H9 (cell line): ENCODE data around the gene ZDHHC1. TPM values are rescaled to one million over a fixed set of nuclear protein-coding genes. Genes with fewer than 3 reads are reported as not detected.

ENCODE experiments used
- DNase-seq: peaks from one replicate; pipeline ENCODE4 v3.0.0-alpha.2; 2017
- H2AFZ ChIP-seq: one replicate; pipeline ENCODE4 v1.6.1; 2013; ENCODE audit warnings: mild to moderate bottlenecking, low read length, control low read depth, moderate library complexity
- H2AK5ac ChIP-seq: 2 replicates; pipeline ENCODE4 v1.6.1; 2013; ENCODE audit warnings: low read length, control low read depth, mixed read lengths; ENCODE audit not compliant: insufficient read length
- H2BK120ac ChIP-seq: one replicate; pipeline ENCODE4 v1.6.1; 2013; ENCODE audit warnings: low read depth, mild to moderate bottlenecking, low read length, control low read depth, inconsistent platforms; ENCODE audit not compliant: poor library complexity, severe bottlenecking
- H2BK12ac ChIP-seq: 2 replicates; pipeline ENCODE4 v1.6.1; 2013; ENCODE audit warnings: low read length, control low read depth, mixed read lengths, low read depth; ENCODE audit not compliant: insufficient read length
- H2BK15ac ChIP-seq: 2 replicates; pipeline ENCODE4 v1.6.1; 2013; ENCODE audit warnings: low read depth, low read length, control low read depth
- H2BK20ac ChIP-seq: one replicate; pipeline ENCODE4 v1.6.1; 2013; ENCODE audit warnings: low read depth, mild to moderate bottlenecking, low read length, control low read depth, inconsistent platforms; ENCODE audit not compliant: poor library complexity, severe bottlenecking
- H2BK5ac ChIP-seq: 2 replicates; pipeline ENCODE4 v1.6.1; 2013; ENCODE audit warnings: low read length, control low read depth, mixed read lengths; ENCODE audit not compliant: insufficient read length
- H3K14ac ChIP-seq: 2 replicates; pipeline ENCODE4 v1.6.1; 2013; ENCODE audit warnings: low read length, control low read depth; ENCODE audit not compliant: insufficient read depth
- H3K18ac ChIP-seq: 2 replicates; pipeline ENCODE4 v1.6.1; 2013; ENCODE audit warnings: low read depth, mild to moderate bottlenecking, mixed read lengths, low read length, control low read depth; ENCODE audit not compliant: insufficient read length
- H3K23ac ChIP-seq: 2 replicates; pipeline ENCODE4 v1.6.1; 2013; ENCODE audit warnings: low read length, control low read depth, mixed read lengths, low read depth; ENCODE audit not compliant: insufficient read length
- H3K23me2 ChIP-seq: 2 replicates; pipeline ENCODE4 v1.6.1; 2013; ENCODE audit warnings: low read depth, mild to moderate bottlenecking, mixed read lengths, low read length, control low read depth; ENCODE audit not compliant: insufficient read length, poor library complexity, severe bottlenecking
- H3K27ac ChIP-seq: 2 replicates; pipeline ENCODE4 v1.5.1; 2013; ENCODE audit warnings: low read length, control low read depth, mixed read lengths, low read depth; ENCODE audit not compliant: insufficient read length
- H3K27me3 ChIP-seq: 2 replicates; pipeline ENCODE4 v1.6.1; 2013; ENCODE audit warnings: low read length, control low read depth, inconsistent platforms; ENCODE audit not compliant: insufficient read depth
- H3K4ac ChIP-seq: 2 replicates; pipeline ENCODE4 v1.6.1; 2013; ENCODE audit warnings: low read depth, mild to moderate bottlenecking, control low read depth, inconsistent platforms, low read length, moderate library complexity
- H3K4me1 ChIP-seq: 2 replicates; pipeline ENCODE4 v1.6.1; 2013; ENCODE audit warnings: low read length, control low read depth, inconsistent platforms; ENCODE audit not compliant: insufficient read depth
- H3K4me2 ChIP-seq: 2 replicates; pipeline ENCODE4 v1.6.1; 2013; ENCODE audit warnings: low read length, control low read depth, mixed read lengths; ENCODE audit not compliant: insufficient read length, insufficient read depth
- H3K56ac ChIP-seq: 2 replicates; pipeline ENCODE4 v1.6.1; 2013; ENCODE audit warnings: low read depth, mild to moderate bottlenecking, mixed read lengths, low read length, control low read depth; ENCODE audit not compliant: insufficient read length
- H3K79me1 ChIP-seq: 2 replicates; pipeline ENCODE4 v1.6.1; 2013; ENCODE audit warnings: low read depth, mild to moderate bottlenecking, moderate library complexity, low read length, control low read depth, inconsistent platforms; ENCODE audit not compliant: insufficient read depth, poor library complexity, severe bottlenecking
- H3K79me2 ChIP-seq: 2 replicates; pipeline ENCODE4 v1.6.1; 2013; ENCODE audit warnings: low read length, control low read depth, inconsistent platforms; ENCODE audit not compliant: insufficient read depth
- H3K9ac ChIP-seq: 2 replicates; pipeline ENCODE4 v1.6.1; 2013; ENCODE audit warnings: low read length, control low read depth, mixed read lengths; ENCODE audit not compliant: insufficient read length; ENCODE audit errors: extremely low read depth
- H3K9me3 ChIP-seq: one replicate; pipeline ENCODE4 v1.6.1; 2013; ENCODE audit warnings: low read depth, low read length, inconsistent platforms; ENCODE audit not compliant: control insufficient read depth
- H3T11ph ChIP-seq: one replicate; pipeline ENCODE4 v1.6.1; 2013; ENCODE audit warnings: mild to moderate bottlenecking, low read length, control low read depth, inconsistent platforms
- H4K20me1 ChIP-seq: one replicate; pipeline ENCODE4 v1.6.1; 2013; ENCODE audit not compliant: control insufficient read depth, insufficient read length, insufficient read depth
- H4K5ac ChIP-seq: 2 replicates; pipeline ENCODE4 v1.6.1; 2013; ENCODE audit warnings: low read depth, mild to moderate bottlenecking, mixed read lengths, low read length, control low read depth; ENCODE audit not compliant: insufficient read length
- H4K8ac ChIP-seq: replicated peaks from 2 replicates; pipeline ENCODE4 v1.6.1; 2013; ENCODE audit warnings: low read length, control low read depth, mixed read lengths, low read depth; ENCODE audit not compliant: insufficient read length
- H4K91ac ChIP-seq: 2 replicates; pipeline ENCODE4 v1.6.1; 2013; ENCODE audit warnings: low read depth, mild to moderate bottlenecking, moderate library complexity, mixed read lengths, low read length, control low read depth; ENCODE audit not compliant: insufficient read length
- H3K27ac Mint-ChIP-seq, 3 experiments: 2 replicates in 2 of 3; 3 replicates in 1 of 3; pipeline ENCODE4 v1.8.0; 2020 to 2021; ENCODE audit warnings: mixed read lengths in 3 of 3, mild to moderate bottlenecking in 1 of 3, moderate library complexity in 1 of 3
- H3K27me3 Mint-ChIP-seq: 2 replicates; pipeline ENCODE4 v1.8.0; 2021; ENCODE audit warnings: low read depth, mild to moderate bottlenecking, moderate library complexity, mixed read lengths
- H3K36me3 Mint-ChIP-seq, 3 experiments: 2 replicates in 2 of 3; 3 replicates in 1 of 3; pipeline ENCODE4 v1.8.0; 2020 to 2021; ENCODE audit warnings: low read depth in 3 of 3, mixed read lengths in 3 of 3; ENCODE audit not compliant: insufficient read depth in 1 of 3
- H3K4me1 Mint-ChIP-seq, 2 experiments: 2 replicates each; pipeline ENCODE4 v1.8.0; 2020; ENCODE audit warnings: mixed read lengths in 2 of 2
- H3K4me3 Mint-ChIP-seq, 2 experiments: 2 replicates in 1 of 2; 3 replicates in 1 of 2; pipeline ENCODE4 v1.8.0; 2020 to 2021; ENCODE audit warnings: mild to moderate bottlenecking in 2 of 2, mixed read lengths in 2 of 2, moderate library complexity in 1 of 2
- H3K9me3 Mint-ChIP-seq, 2 experiments: 2 replicates in 1 of 2; 3 replicates in 1 of 2; pipeline ENCODE4 v1.8.0; 2020; ENCODE audit warnings: mild to moderate bottlenecking in 2 of 2, mixed read lengths in 2 of 2, moderate library complexity in 1 of 2
- WGBS: extraction: QIAGEN DNeasy Blood & Tissue Kit; methylation state at CpG from one replicate; pipeline ENCODE4 v1.1.7; 2013; ENCODE audit warnings: missing lambda C conversion rate, low lambda C conversion rate, mixed read lengths; ENCODE audit not compliant: insufficient read length; ENCODE audit errors: extremely low coverage; 5-methylcytosine and 5-hydroxymethylcytosine counted together
- total RNA-seq: library from RNA; stranded (reverse); gene quantifications from 2 replicates; pipeline ENCODE4 v1.2.1, GENCODE V29; 2021
- TF ChIP-seq, protein P1 (sequence below): fragments of 200-600 bp; sonication (generic); conservative IDR thresholded peaks from 3 replicates; pipeline ENCODE4 v1.8.0; 2021; ENCODE audit warnings: antibody characterized with exemption, mild to moderate bottlenecking

The ZDHHC1 gene
- total RNA-seq, 1 experiment from 2014 or later: 3.7 TPM

DNA sequence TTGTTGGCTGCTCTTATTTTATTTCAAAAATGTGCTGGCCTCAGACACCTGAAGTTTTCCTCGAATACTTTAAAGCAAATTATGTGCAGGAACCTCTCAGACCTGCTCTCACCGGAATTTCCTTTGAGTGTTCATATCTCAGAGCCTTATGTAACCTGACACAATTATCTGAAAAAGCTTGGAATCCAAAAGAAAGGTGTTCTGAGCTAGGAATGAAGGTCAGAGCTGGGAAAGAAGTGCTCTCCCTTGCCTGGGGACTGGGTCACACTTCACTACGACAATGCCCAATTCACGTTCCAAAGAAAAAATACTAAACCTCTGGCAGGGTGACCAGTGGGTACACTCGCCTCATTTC lies 8.0 kb upstream of the ZDHHC1 start:
- H3K4me1 ChIP-seq: peaks cover 29% of the 10 kb centered on the region
- H3K18ac ChIP-seq: peak overlapping the region; percentile 43
- H2AFZ ChIP-seq: no peak overlapping the region
- peak overlapping the region; percentile 41 for H3T11ph ChIP-seq
- no peak overlapping the region for H4K91ac ChIP-seq
- H2BK12ac ChIP-seq: no peak overlapping the region
- H3K9me3 ChIP-seq: no peaks in the 10 kb centered on the region
- H3K27me3 ChIP-seq: no peaks in the 10 kb centered on the region; the same call in 1 of the 2 replicates
- peak overlapping the region; percentile 49 to 67; a peak in 4 of 5 replicates for H3K4me3 Mint-ChIP-seq
- H3K9me3 Mint-ChIP-seq: peaks cover 2 to 5% of the 10 kb centered on the region in 2 experiments; a peak in 3 of 5 replicates
- no peaks in the 10 kb centered on the region for H3K79me2 ChIP-seq
- no peak overlapping the region for H3K9ac ChIP-seq
- H3K79me1 ChIP-seq: no peaks in the 10 kb centered on the region
- H2BK120ac ChIP-seq: no peak overlapping the region
- peak overlapping the region; percentile 6; the same call in 1 of the 2 replicates for H3K14ac ChIP-seq
- no peak overlapping the region for H3K4ac ChIP-seq
- H2BK15ac ChIP-seq: no peak overlapping the region
- H3K4me2 ChIP-seq: peak overlapping the region; percentile 81
- H3K23me2 ChIP-seq: no peaks in the 10 kb centered on the region
- H4K20me1 ChIP-seq: no peaks in the 10 kb centered on the region
- no peak overlapping the region for H3K56ac ChIP-seq
- no peak overlapping the region for H4K5ac ChIP-seq
- H3K23ac ChIP-seq: no peak overlapping the region
- DNase-seq: no peak
- peaks cover 0 to 4% (median 2%) of the 10 kb centered on the region in 3 experiments; a peak in 2 of 7 replicates for H3K36me3 Mint-ChIP-seq
- TF ChIP-seq, protein P1, sequence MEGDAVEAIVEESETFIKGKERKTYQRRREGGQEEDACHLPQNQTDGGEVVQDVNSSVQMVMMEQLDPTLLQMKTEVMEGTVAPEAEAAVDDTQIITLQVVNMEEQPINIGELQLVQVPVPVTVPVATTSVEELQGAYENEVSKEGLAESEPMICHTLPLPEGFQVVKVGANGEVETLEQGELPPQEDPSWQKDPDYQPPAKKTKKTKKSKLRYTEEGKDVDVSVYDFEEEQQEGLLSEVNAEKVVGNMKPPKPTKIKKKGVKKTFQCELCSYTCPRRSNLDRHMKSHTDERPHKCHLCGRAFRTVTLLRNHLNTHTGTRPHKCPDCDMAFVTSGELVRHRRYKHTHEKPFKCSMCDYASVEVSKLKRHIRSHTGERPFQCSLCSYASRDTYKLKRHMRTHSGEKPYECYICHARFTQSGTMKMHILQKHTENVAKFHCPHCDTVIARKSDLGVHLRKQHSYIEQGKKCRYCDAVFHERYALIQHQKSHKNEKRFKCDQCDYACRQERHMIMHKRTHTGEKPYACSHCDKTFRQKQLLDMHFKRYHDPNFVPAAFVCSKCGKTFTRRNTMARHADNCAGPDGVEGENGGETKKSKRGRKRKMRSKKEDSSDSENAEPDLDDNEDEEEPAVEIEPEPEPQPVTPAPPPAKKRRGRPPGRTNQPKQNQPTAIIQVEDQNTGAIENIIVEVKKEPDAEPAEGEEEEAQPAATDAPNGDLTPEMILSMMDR: no peak
- H2BK20ac ChIP-seq: no peak overlapping the region
- no peak overlapping the region for H4K8ac ChIP-seq
- peak overlapping the region; percentile 32 for H2BK5ac ChIP-seq
- peak overlapping the region; percentile 84 to 95 (median 88); a peak in 6 of 7 replicates for H3K27ac Mint-ChIP-seq
- H3K27ac ChIP-seq: peak overlapping the region; percentile 89
- H3K4me1 Mint-ChIP-seq: peaks cover 67 to 72% of the 10 kb centered on the region in 2 experiments
- H2AK5ac ChIP-seq: no peak overlapping the region
- peaks cover 5% of the 10 kb centered on the region for H3K27me3 Mint-ChIP-seq
- WGBS: no CpG with 5 or more reads among the region's 5 CpGs
